Neural progenitor cell (in vitro differentiated cells): ENCODE results near the gene CCDC88B.

Experiments
- EZH2 ChIP-seq: fragments of 200-600 bp; sonication (generic); IDR thresholded peaks from 2 replicates; pipeline ENCODE4 v1.6.1; 2017; ENCODE audit warnings: antibody characterized with exemption, mild to moderate bottlenecking, moderate library complexity
- EZH2phosphoT487 ChIP-seq: fragments of 200-600 bp; sonication (generic); IDR thresholded peaks from 2 replicates; pipeline ENCODE4 v1.6.1; 2017; ENCODE audit warnings: antibody characterized with exemption
- TF ChIP-seq, protein P1 (sequence below): fragments of 200-600 bp; sonication (generic); IDR thresholded peaks from 2 replicates; pipeline ENCODE4 v1.5.1; 2017; ENCODE audit warnings: antibody characterized with exemption, mild to moderate bottlenecking

DNA sequence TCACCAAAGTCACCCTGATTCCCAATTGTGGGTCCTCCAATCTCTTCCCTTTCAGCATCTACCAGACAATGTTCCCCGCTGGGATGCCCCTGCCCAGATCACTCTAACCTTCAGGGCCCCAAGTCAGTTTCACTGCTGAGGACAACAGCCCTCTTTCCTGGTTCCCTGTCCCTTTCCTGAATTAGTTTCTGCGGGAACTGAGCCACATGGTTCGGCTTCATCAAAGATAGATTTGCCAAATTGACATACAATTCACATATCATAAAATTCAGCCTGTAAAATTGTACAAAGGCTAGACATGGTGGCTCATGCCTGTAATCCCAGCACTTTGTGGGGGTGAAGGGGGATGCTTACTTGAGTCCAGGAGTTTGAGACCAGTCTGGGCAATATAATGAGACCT is 12.0 kb upstream of the CCDC88B start:
- TF ChIP-seq, protein P1, sequence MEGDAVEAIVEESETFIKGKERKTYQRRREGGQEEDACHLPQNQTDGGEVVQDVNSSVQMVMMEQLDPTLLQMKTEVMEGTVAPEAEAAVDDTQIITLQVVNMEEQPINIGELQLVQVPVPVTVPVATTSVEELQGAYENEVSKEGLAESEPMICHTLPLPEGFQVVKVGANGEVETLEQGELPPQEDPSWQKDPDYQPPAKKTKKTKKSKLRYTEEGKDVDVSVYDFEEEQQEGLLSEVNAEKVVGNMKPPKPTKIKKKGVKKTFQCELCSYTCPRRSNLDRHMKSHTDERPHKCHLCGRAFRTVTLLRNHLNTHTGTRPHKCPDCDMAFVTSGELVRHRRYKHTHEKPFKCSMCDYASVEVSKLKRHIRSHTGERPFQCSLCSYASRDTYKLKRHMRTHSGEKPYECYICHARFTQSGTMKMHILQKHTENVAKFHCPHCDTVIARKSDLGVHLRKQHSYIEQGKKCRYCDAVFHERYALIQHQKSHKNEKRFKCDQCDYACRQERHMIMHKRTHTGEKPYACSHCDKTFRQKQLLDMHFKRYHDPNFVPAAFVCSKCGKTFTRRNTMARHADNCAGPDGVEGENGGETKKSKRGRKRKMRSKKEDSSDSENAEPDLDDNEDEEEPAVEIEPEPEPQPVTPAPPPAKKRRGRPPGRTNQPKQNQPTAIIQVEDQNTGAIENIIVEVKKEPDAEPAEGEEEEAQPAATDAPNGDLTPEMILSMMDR: no peak
- no peak for TF ChIP-seq EZH2
- no peak for TF ChIP-seq EZH2phosphoT487
